NCI-H1105 treated with DMSO at 0.1 percent for 48 hours (cell line): ENCODE results near the gene SPEG.
A peak's percentile ranks its signal among the peaks of the same experiment; 100 is the strongest.

Experiments
- DNase-seq: peaks from one replicate; lab custom pipeline; 2025; lab: John Stamatoyannopoulos, UW

The SPEG gene

GRCh38 chr2:219478916-219479315 is 44.3 kb downstream of the SPEG start:
- no peak for DNase-seq

- no peak for DNase-seq
Observed at GRCh38 chr2:219480004-219480403, 45.4 kb downstream of the SPEG start.

GRCh38 chr2:219482674-219483405 is 48.2 kb downstream of the SPEG start:
- DNase-seq: no peak

- no peak for DNase-seq
Observed at GRCh38 chr2:219483451-219484342, 49.1 kb downstream of the SPEG start.

GRCh38 chr2:219484343-219485200 is 49.9 kb downstream of the SPEG start:
- DNase-seq: peak; percentile 41

GRCh38 chr2:219485201-219485580 is 50.5 kb downstream of the SPEG start:
- no peak for DNase-seq

- no peak for DNase-seq
Observed at GRCh38 chr2:219486380-219486959, 51.8 kb downstream of the SPEG start.

- DNase-seq: no peak
Observed at GRCh38 chr2:219488149-219488843, 53.7 kb downstream of the SPEG start.

GRCh38 chr2:219488844-219489194 is 54.2 kb downstream of the SPEG start:
- DNase-seq: no peak

GRCh38 chr2:219489315-219489714 is 54.7 kb downstream of the SPEG start:
- DNase-seq: no peak

GRCh38 chr2:219490186-219490585 is 55.5 kb downstream of the SPEG start:
- no peak for DNase-seq

- DNase-seq: no peak
Observed at GRCh38 chr2:219490600-219491130, 56.0 kb downstream of the SPEG start.

- DNase-seq: no peak
Observed at GRCh38 chr2:219491278-219491963, 56.8 kb downstream of the SPEG start.

- DNase-seq: no peak
Observed at GRCh38 chr2:219492575-219492974, 57.9 kb downstream of the SPEG start.

- no peak for DNase-seq
Observed at GRCh38 chr2:219493086-219493485, 58.4 kb downstream of the SPEG start.

GRCh38 chr2:219494952-219495530 is 60.4 kb downstream of the SPEG start:
- DNase-seq: no peak

- DNase-seq: peak; percentile 51
Observed at GRCh38 chr2:219495531-219496122, 61.0 kb downstream of the SPEG start.

- DNase-seq: no peak
Observed at GRCh38 chr2:219496247-219496824, 61.7 kb downstream of the SPEG start.

GRCh38 chr2:219496825-219497494 is 62.3 kb downstream of the SPEG start:
- no peak for DNase-seq
